ENCODE data around the gene TRIM29.

Gene TRIM29

GRCh38 chr11:120061761-120062560, 76.0 kb downstream of the TRIM29 start:
- DNase-seq, result no peak

Data from T-helper 9 cell (primary cell).